Activated T-cell treated with anti-CD3 and anti-CD28 coated beads, Interleukin-2, amount 50 U/mL, for 4 hours (primary cell): ENCODE data around the gene CLEC2D. TPM values are rescaled to one million over a fixed set of nuclear protein-coding genes. Genes with fewer than 3 reads are reported as not detected.
"Not testable (repeated sequence)": the region's sequence is repeated elsewhere in the genome, so short reads cannot be mapped to it uniquely, and the experiment has no call there.

Source experiments
- ATAC-seq, 2 donors: fragments of 200-7000 bp; cut with Tn5 transposase; one replicate each; pipeline ENCODE4 v1.10.0; 2021
- DNase-seq: peaks from one replicate; pipeline ENCODE4 v3.0.0-alpha.2; 2020
- H3K27me3 Mint-ChIP-seq: one replicate; pipeline ENCODE4 v1.8.0; 2021; ENCODE audit warnings: low read depth, mixed read lengths
- H3K36me3 Mint-ChIP-seq: one replicate; pipeline ENCODE4 v1.8.0; 2022; ENCODE audit warnings: mixed read lengths; ENCODE audit not compliant: insufficient read depth
- H3K4me1 Mint-ChIP-seq: one replicate; pipeline ENCODE4 v1.8.0; 2021; ENCODE audit warnings: low read depth, mixed read lengths
- H3K4me3 Mint-ChIP-seq: one replicate; pipeline ENCODE4 v1.8.0; 2021; ENCODE audit warnings: mild to moderate bottlenecking, moderate library complexity, mixed read lengths
- H3K9me3 Mint-ChIP-seq: one replicate; pipeline ENCODE4 v1.8.0; 2021; ENCODE audit warnings: mixed read lengths
- total RNA-seq, 3 donors: library from RNA; stranded (reverse); gene quantifications; one replicate each; pipeline ENCODE4 v1.2.1, GENCODE V29; 2021

CLEC2D gene
- total RNA-seq, 3 donors from 2014 or later: 278 to 321 (median 282) TPM

DNA sequence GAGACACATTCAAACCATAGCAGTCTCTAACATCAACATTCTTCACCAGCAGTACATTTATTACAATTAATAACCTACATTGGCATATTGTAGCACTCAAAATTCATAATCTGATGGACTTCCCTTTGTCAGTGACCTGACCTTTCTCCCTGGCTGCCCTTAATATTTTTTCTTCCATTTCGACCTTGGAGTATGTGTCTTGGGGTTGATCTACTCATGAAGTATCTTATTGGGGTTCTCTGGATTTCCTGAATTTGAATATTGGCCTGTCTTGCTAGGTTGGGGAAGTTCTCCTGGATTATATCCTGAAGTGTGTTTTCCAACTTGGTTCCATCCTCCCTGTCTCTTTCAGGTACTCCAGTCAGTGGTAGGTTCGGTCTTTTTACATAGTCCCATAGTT lies 2.8 kb downstream of the CLEC2D start:
- peaks cover 58% of the 10 kb centered on the region for H3K4me1 Mint-ChIP-seq
- not testable (repeated sequence) for ATAC-seq, H3K9me3 Mint-ChIP-seq, DNase-seq, H3K27me3 Mint-ChIP-seq
- H3K4me3 Mint-ChIP-seq: peak overlapping the region; percentile 99
- H3K36me3 Mint-ChIP-seq: peaks cover 62% of the 10 kb centered on the region

DNA sequence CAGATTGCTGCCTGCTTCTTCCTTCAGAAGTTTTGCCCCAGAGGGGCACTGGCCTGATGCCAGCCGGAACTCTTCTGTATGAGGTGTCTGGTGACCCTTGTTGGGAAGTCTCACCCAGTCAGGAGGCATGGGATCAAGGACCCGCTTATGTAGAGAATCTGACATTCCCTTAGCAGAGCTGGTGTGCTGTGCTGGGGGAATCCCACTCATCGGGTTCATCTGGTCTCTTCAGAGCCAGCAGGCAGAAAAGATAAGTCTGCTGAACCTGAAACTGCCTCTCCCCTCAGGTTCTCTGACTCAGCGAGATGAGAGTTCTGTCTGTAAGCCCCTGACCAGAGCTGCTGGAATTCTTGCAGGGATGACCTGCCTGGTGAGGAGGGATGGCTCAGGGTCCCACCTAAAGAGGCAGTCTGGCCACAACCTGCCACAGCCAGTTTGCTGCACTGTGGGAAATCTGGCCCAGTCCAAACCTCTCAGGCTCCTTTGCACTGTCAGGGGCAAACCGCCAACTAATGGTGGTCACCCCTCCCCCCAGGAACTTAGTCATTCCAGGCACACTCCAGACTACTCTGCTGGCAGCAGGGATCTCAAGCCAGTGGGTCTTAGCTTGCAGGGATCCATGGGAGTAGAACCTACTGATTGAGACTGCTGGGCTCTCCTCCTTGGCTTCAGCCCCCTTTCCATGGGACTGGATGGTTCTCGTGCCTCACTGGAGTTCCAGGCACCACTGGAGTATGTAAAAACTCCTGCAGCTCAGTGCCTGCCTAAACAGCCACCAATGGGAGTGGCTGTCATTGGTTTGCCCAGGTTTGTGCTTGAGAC lies 4.1 kb downstream of the CLEC2D start:
- Mint-ChIP-seq H3K4me1 (peaks cover 56% of the 10 kb centered on the region), H3K4me3 (peak overlapping the region; percentile 99), H3K9me3 (no peaks in the 10 kb centered on the region), H3K36me3 (peaks cover 74% of the 10 kb centered on the region), H3K27me3 (no peaks in the 10 kb centered on the region)
- DNase-seq: peak; percentile 37
- ATAC-seq: peak; percentile 51 to 60

DNA sequence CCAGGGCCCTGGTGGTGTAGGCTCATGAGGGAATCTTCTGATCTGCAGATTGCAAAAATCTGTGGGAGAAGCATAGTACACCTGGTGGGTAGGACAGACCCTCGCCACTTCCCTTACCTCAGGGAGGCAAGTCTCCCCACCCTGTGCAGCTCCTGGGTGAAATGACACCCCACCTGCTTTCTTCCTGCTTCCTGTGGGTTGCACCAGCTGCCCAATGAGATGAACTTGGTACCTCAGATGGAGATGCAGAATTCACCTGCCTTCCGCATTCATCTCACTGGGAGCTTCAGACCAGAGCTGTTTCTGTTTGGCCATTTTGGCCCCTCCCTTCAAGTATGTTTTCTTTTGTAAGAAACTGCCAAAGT lies 4.7 kb downstream of the CLEC2D start:
- no peak for DNase-seq
- peaks cover 57% of the 10 kb centered on the region for H3K4me1 Mint-ChIP-seq
- peak overlapping the region; percentile 99 for H3K4me3 Mint-ChIP-seq
- H3K36me3 Mint-ChIP-seq: peaks cover 75% of the 10 kb centered on the region
- H3K9me3 Mint-ChIP-seq: no peaks in the 10 kb centered on the region
- H3K27me3 Mint-ChIP-seq: no peaks in the 10 kb centered on the region
- ATAC-seq: peak; percentile 2

DNA sequence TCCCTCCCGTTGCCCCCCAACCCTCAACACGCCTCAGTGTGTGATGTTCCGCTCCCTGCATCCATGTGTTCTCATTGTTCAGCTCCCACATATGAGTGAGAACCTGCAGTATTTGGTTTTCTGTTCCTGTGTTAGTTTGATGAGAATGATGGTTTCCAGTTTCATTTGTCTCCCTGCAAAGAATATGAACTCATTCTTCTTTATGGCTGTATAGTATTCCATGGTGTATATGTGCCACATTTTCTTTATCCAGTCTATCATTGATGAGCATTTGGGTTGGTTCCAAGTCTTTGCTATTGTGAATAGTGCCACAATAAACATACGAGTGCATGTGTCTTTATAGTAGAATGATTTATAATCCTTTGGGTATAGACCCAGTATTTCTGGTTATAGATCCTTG lies 13.0 kb downstream of the CLEC2D start:
- H3K9me3 Mint-ChIP-seq: peaks cover 26% of the 10 kb centered on the region
- H3K4me1 Mint-ChIP-seq: peaks cover 80% of the 10 kb centered on the region
- ATAC-seq, H3K4me3 Mint-ChIP-seq, H3K27me3 Mint-ChIP-seq, DNase-seq: not testable (repeated sequence)
- H3K36me3 Mint-ChIP-seq: peaks cover 83% of the 10 kb centered on the region

DNA sequence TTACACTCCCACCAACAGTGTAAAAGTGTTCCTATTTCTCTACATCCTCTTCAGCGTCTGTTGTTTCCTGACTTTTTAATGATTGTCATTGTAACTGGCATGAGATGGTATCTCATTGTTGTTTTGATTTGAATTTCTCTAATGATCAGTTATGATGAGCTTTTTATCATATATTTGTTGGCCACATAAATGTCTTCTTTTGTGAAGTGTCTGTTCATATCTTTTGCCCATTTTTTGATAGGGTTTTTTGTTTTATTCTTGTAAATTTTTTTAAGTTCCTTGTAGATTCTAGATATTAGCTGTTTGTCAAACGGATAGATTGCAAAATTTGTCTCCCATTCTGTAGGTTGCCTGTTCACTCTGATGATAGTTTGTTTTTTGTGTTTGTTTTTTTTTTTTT lies 13.4 kb downstream of the CLEC2D start:
- peaks cover 77% of the 10 kb centered on the region for H3K4me1 Mint-ChIP-seq
- H3K27me3 Mint-ChIP-seq, H3K4me3 Mint-ChIP-seq, ATAC-seq, DNase-seq: not testable (repeated sequence)
- peaks cover 81% of the 10 kb centered on the region for H3K36me3 Mint-ChIP-seq
- H3K9me3 Mint-ChIP-seq: peaks cover 26% of the 10 kb centered on the region

DNA sequence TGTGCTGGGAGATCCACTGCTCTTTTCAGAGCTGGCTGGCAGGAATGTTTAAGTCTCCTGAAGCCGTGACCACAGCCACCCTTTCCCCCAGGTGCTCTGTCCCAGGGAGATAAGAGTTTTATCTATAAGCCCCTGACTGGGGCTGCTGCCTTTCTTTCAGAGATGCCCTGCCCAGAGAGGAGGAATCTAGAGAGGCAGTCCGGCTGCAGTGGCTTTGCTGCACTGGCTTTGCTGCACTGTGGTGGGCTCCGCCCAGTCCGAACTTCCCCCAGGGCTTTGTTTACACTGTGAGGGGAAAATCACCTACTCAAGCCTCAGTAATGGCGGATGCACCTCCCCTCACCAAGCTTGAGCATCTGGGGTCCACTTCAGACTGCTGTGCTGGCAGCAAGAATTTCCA lies 15.9 kb downstream of the CLEC2D start:
- not testable (repeated sequence) for DNase-seq, H3K27me3 Mint-ChIP-seq
- H3K36me3 Mint-ChIP-seq: peaks cover 78% of the 10 kb centered on the region
- peaks cover 63% of the 10 kb centered on the region for H3K4me1 Mint-ChIP-seq
- ATAC-seq: peak; percentile 19 to 37
- peak overlapping the region; percentile 56 for H3K4me3 Mint-ChIP-seq
- H3K9me3 Mint-ChIP-seq: peaks cover 32% of the 10 kb centered on the region

DNA sequence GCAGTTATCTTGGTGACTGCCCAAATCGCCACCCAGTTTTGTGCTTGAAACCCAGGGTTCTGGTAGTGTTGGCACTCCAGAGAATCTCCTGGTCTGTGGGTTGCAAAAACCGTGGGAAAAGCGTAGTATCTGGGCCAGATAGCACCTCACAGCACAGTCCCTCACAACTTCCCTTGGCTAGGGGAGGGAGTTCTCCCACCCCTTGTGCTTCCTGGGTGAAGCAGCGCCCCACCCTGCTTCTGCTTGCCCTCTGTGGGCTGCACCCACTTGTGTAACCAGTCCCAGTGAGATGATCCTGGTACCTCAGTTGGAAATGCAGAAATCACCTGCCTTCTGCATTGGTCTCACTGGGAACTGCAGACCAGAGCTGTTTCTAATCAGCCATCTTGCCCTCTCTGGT lies 16.4 kb downstream of the CLEC2D start:
- Mint-ChIP-seq H3K27me3 (no peaks in the 10 kb centered on the region), H3K4me3 (peak overlapping the region; percentile 54), H3K9me3 (peaks cover 27% of the 10 kb centered on the region), H3K36me3 (peaks cover 77% of the 10 kb centered on the region), H3K4me1 (peaks cover 60% of the 10 kb centered on the region)
- ATAC-seq (no peak), DNase-seq (no peak)

DNA sequence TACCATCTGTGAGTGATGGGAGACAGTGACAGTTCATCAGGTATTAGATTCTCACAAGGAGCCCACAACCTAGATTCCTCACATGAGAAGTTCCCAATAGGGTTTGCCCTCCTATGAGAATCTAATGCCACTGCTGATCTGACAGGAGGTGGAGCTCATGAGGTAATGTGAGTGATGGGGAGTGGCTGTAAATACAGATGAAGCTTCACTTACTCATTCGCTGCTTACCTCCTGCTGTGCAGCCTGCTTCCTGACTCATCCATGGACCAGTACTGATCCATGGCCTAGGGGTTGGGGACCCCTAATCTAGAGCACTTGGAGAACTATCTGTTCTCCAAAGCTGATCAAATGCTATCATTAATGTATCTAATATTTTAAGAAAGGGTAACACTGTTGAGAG lies 17.7 kb downstream of the CLEC2D start:
- peak; percentile 69 to 76 for ATAC-seq
- H3K4me3 Mint-ChIP-seq: no peak overlapping the region
- no peaks in the 10 kb centered on the region for H3K27me3 Mint-ChIP-seq
- peaks cover 22% of the 10 kb centered on the region for H3K9me3 Mint-ChIP-seq
- peaks cover 81% of the 10 kb centered on the region for H3K36me3 Mint-ChIP-seq
- H3K4me1 Mint-ChIP-seq: peaks cover 58% of the 10 kb centered on the region
- no peak for DNase-seq

DNA sequence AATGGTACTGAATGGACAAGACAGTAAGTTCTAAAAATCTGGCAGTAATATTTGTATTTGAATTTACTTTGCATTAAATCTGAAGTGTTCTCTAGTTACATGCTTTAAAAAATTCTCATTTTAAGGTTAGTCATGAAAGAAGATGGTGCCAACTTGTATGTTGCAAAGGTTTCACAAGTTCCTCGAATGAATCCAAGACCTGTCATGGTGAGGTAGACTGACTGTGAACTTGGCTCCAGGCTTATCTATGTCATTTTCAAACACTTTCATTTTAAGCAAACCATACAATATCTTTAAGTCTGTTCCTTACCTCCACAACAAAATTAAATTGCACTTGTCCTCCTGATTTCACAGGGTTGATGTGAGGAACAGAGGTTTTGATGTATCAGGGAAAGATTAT lies 23.4 kb downstream of the CLEC2D start:
- Mint-ChIP-seq H3K9me3 (peaks cover 29% of the 10 kb centered on the region), H3K4me3 (no peak overlapping the region), H3K4me1 (peaks cover 31% of the 10 kb centered on the region), H3K36me3 (peaks cover 77% of the 10 kb centered on the region), H3K27me3 (no peaks in the 10 kb centered on the region)
- DNase-seq (no peak), ATAC-seq (no peak)

DNA sequence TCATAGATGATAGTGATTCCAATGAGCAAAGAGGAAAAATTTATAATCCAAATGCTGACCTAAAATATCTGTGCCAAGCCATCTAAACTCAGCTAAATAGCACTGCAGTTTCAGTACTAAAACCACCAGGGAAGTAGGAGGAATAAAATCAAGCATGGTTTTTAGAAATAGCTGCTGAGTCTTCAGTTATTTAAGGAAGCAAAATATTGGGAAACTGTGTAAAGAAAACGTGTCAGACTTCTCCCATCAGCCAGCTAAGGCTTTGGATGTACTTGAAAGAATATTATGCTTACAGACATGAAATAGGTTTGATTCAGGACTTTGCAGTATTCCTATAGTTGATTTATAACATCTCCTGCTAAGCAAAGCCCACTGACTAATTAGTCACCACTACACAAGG lies 24.7 kb downstream of the CLEC2D start:
- DNase-seq (no peak), ATAC-seq (no peak)
- Mint-ChIP-seq H3K9me3 (peaks cover 36% of the 10 kb centered on the region), H3K27me3 (no peaks in the 10 kb centered on the region), H3K36me3 (peaks cover 70% of the 10 kb centered on the region), H3K4me3 (no peak overlapping the region), H3K4me1 (peaks cover 38% of the 10 kb centered on the region)

DNA sequence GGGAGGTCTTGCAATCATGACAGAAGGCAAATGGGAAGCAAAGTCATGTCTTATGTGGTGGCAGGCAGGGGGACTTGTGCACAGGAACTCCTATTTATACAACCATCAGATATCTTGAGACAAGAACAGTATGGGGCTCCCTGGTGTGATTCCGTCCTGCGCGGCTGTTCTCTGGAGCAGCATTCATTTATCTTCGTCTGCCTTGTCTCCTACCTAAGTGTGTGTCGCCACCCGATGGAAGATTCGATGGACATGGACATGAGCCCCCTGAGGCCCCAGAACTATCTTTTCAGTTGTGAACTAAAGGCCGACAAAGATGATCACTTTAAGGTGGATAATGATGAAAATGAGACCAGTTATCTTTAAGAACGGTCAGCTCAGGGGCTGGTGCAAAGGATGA lies 25.6 kb downstream of the CLEC2D start:
- Mint-ChIP-seq H3K4me1 (peaks cover 44% of the 10 kb centered on the region), H3K9me3 (peaks cover 33% of the 10 kb centered on the region), H3K36me3 (peaks cover 62% of the 10 kb centered on the region)
- not testable (repeated sequence) for DNase-seq, H3K4me3 Mint-ChIP-seq, ATAC-seq, H3K27me3 Mint-ChIP-seq

DNA sequence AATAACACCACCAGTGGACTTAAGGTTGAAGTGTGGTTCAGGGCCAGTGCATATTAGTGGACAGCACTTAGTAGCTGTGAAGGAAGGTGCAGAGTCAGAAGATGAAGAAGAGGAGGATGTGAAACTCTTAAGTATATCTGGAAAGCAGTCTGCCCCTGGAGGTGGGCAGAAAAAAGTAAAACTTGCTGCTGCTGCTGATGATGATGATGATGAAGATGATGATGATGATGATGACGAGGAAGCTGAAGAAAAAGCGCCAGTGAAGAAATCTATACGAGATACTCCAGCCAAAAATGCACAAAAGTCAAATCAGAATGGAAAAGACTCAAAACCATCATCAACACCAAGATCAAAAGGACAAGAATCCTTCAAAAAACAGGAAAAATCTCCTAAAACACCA lies 26.1 kb downstream of the CLEC2D start:
- Mint-ChIP-seq H3K9me3 (peaks cover 33% of the 10 kb centered on the region), H3K4me1 (peaks cover 48% of the 10 kb centered on the region), H3K36me3 (peaks cover 60% of the 10 kb centered on the region)
- H3K27me3 Mint-ChIP-seq, ATAC-seq, H3K4me3 Mint-ChIP-seq, DNase-seq: not testable (repeated sequence)

DNA sequence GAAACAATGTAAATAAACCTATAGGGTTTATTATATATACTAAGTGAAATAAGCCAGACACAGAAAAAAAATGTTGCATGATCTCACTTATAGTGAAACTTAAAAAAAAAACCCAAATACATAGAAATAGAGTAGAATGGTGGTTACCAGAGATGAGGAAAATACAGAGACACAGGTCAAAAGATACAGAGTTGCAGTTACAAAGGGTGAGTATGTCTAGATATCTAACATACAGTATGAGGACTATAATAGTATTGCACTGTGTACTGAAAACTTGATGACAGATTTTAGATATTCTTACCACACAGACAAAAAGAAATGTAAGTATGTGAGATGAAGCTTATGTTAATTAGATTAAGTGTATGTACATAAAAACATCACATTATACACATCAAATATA lies 28.1 kb downstream of the CLEC2D start:
- no peak for ATAC-seq

DNA sequence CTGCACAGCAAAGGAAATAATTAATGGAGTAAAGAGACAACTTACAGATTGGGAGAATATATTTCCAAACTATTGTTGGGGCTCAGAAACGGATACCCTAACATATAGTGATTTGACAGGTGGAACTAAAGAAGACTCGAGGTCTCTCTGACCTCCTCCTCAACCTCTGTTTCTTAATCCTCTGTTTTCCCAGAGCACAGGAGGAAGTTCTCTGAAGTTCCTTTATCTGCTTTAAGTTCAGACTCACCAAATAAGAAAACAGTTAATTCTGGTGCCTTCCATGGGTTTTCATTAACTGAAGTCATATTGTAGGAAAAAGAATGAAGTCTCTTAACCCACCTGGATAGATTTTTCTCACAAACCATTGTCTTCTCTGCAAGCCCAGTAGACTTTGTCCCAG lies 29.2 kb downstream of the CLEC2D start:
- Mint-ChIP-seq H3K36me3 (peaks cover 37% of the 10 kb centered on the region), H3K27me3 (no peaks in the 10 kb centered on the region), H3K9me3 (peaks cover 40% of the 10 kb centered on the region), H3K4me1 (peaks cover 62% of the 10 kb centered on the region), H3K4me3 (no peak overlapping the region)
- no peak for DNase-seq
- no peak for ATAC-seq

More for the DNA sequence above, 28.1 kb downstream of the CLEC2D start:
- DNase-seq: no peak
- no peak overlapping the region for H3K4me3 Mint-ChIP-seq
- H3K9me3 Mint-ChIP-seq: peaks cover 40% of the 10 kb centered on the region
- H3K36me3 Mint-ChIP-seq: peaks cover 42% of the 10 kb centered on the region
- H3K27me3 Mint-ChIP-seq: no peaks in the 10 kb centered on the region
- peaks cover 60% of the 10 kb centered on the region for H3K4me1 Mint-ChIP-seq

DNA sequence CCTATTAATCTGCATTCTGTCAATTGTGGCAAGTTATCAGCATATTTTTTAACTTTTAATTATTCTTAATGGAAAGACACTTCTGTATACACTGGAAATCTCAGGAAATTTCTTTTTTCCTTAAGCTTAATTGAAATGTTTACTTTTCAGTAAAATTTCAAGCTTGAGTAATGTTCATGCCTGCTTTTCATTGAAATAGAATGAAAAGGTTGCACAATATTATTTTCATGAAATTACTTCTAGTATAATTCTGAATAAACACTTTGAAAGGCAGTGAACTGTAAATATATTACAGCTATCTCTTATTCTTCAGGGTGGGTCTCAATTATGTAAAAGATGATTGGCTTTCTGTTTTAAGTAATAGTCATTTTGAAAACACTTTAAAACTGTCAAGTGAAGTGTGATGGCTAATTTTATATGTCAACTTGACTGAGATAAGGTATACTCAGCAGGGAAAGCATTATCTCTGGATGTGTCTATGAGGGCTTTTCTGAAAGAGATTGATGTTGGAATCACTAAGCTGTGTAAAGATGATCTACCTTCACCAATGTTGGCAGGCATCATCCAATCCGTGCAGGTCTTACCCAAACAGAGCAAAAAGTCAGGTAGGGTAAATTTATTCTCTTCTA lies 29.9 kb downstream of the CLEC2D start:
- no peak for DNase-seq
- H3K36me3 Mint-ChIP-seq: peaks cover 32% of the 10 kb centered on the region
- peak in 1 of 2 donors; percentile 4 for ATAC-seq
- peaks cover 60% of the 10 kb centered on the region for H3K4me1 Mint-ChIP-seq
- peaks cover 42% of the 10 kb centered on the region for H3K9me3 Mint-ChIP-seq
- no peak overlapping the region for H3K4me3 Mint-ChIP-seq
- H3K27me3 Mint-ChIP-seq: no peaks in the 10 kb centered on the region
